ENCODE data around the gene MTARC1.

MTARC1 gene

GRCh38 chr1:220804202-220804586 is 17.5 kb downstream of the MTARC1 start:
- TF ChIP-seq FOXP2 (optimal IDR thresholded peaks at IDR 0.05; ENCODE audit: borderline replicate concordance, extremely low read depth, extremely low read length, insufficient read depth) = no peak
- no peak for TF ChIP-seq POLR2AphosphoS5 (IDR thresholded peaks at IDR 0.05; ENCODE audit: low read depth, low read length)

DNA sequence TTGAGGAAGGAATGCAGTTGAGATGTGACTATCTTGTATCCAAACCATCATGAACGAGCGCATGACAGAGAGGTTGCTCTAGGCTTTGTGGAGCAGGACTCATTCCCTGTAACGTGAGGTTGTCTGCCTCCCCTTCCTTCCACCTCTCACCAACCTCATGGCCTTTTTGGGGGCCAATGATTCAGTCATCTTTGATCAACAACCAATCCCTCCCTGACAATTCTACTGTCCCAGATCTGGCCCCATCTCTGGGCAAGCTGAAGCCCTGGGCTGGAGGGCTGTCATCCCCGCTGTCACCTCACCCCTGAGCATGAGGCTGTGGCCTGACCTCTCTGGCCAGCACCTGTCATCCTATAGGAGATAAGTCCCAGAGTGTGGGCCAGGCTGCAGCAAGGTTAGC is 19.7 kb downstream of the MTARC1 start:
- TF ChIP-seq SIN3A (IDR thresholded peaks at IDR 0.05; ENCODE audit: borderline replicate concordance, insufficient read depth, low read length) = no peak
- TF ChIP-seq FOXP2 (optimal IDR thresholded peaks at IDR 0.05; ENCODE audit: borderline replicate concordance, extremely low read depth, extremely low read length, insufficient read depth) = no peak
- TF ChIP-seq, protein P1, sequence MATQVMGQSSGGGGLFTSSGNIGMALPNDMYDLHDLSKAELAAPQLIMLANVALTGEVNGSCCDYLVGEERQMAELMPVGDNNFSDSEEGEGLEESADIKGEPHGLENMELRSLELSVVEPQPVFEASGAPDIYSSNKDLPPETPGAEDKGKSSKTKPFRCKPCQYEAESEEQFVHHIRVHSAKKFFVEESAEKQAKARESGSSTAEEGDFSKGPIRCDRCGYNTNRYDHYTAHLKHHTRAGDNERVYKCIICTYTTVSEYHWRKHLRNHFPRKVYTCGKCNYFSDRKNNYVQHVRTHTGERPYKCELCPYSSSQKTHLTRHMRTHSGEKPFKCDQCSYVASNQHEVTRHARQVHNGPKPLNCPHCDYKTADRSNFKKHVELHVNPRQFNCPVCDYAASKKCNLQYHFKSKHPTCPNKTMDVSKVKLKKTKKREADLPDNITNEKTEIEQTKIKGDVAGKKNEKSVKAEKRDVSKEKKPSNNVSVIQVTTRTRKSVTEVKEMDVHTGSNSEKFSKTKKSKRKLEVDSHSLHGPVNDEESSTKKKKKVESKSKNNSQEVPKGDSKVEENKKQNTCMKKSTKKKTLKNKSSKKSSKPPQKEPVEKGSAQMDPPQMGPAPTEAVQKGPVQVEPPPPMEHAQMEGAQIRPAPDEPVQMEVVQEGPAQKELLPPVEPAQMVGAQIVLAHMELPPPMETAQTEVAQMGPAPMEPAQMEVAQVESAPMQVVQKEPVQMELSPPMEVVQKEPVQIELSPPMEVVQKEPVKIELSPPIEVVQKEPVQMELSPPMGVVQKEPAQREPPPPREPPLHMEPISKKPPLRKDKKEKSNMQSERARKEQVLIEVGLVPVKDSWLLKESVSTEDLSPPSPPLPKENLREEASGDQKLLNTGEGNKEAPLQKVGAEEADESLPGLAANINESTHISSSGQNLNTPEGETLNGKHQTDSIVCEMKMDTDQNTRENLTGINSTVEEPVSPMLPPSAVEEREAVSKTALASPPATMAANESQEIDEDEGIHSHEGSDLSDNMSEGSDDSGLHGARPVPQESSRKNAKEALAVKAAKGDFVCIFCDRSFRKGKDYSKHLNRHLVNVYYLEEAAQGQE (IDR thresholded peaks at IDR 0.05; ENCODE audit: insufficient read depth in 1 of 2, low read depth in 2 of 2, low read length in 2 of 2) = no peak
- TF ChIP-seq TAF1 (IDR thresholded peaks at IDR 0.05; ENCODE audit: borderline replicate concordance, insufficient read depth, low read length) = no peak
- TF ChIP-seq POLR2AphosphoS5 (IDR thresholded peaks at IDR 0.05; ENCODE audit: low read depth, low read length) = no peak

GRCh38 chr1:220807726-220808125 is 21.0 kb downstream of the MTARC1 start:
- TF ChIP-seq TAF1 (IDR thresholded peaks at IDR 0.05; ENCODE audit: borderline replicate concordance, insufficient read depth, low read length) = no peak
- no peak for TF ChIP-seq FOXP2 (optimal IDR thresholded peaks at IDR 0.05; ENCODE audit: borderline replicate concordance, extremely low read depth, extremely low read length, insufficient read depth)
- TF ChIP-seq, protein P1 (IDR thresholded peaks at IDR 0.05; ENCODE audit: insufficient read depth in 1 of 2, low read depth in 2 of 2, low read length in 2 of 2) = no peak
- TF ChIP-seq SIN3A (IDR thresholded peaks at IDR 0.05; ENCODE audit: borderline replicate concordance, insufficient read depth, low read length) = no peak
- TF ChIP-seq POLR2AphosphoS5 (IDR thresholded peaks at IDR 0.05; ENCODE audit: low read depth, low read length) = no peak

- TF ChIP-seq POLR2AphosphoS5 (IDR thresholded peaks at IDR 0.05; ENCODE audit: low read depth, low read length) (no peak), TAF1 (IDR thresholded peaks at IDR 0.05; ENCODE audit: borderline replicate concordance, insufficient read depth, low read length) (no peak), FOXP2 (optimal IDR thresholded peaks at IDR 0.05; ENCODE audit: borderline replicate concordance, extremely low read depth, extremely low read length, insufficient read depth) (no peak), SIN3A (IDR thresholded peaks at IDR 0.05; ENCODE audit: borderline replicate concordance, insufficient read depth, low read length) (no peak)
- TF ChIP-seq, protein P1 (IDR thresholded peaks at IDR 0.05; ENCODE audit: insufficient read depth in 1 of 2, low read depth in 2 of 2, low read length in 2 of 2) = no peak
These were observed 21.9 kb downstream of the MTARC1 start for GRCh38 chr1:220808345-220809186.

GRCh38 chr1:220809187-220809550 is 22.5 kb downstream of the MTARC1 start:
- TF ChIP-seq POLR2AphosphoS5 (IDR thresholded peaks at IDR 0.05; ENCODE audit: low read depth, low read length) (no peak), FOXP2 (optimal IDR thresholded peaks at IDR 0.05; ENCODE audit: borderline replicate concordance, extremely low read depth, extremely low read length, insufficient read depth) (no peak), SIN3A (IDR thresholded peaks at IDR 0.05; ENCODE audit: borderline replicate concordance, insufficient read depth, low read length) (no peak), TAF1 (IDR thresholded peaks at IDR 0.05; ENCODE audit: borderline replicate concordance, insufficient read depth, low read length) (no peak)
- TF ChIP-seq, protein P1 (IDR thresholded peaks at IDR 0.05; ENCODE audit: insufficient read depth in 1 of 2, low read depth in 2 of 2, low read length in 2 of 2) = no peak
